Measurements from ENCODE around the gene CNOT6.

- TF ChIP-seq, protein P1, sequence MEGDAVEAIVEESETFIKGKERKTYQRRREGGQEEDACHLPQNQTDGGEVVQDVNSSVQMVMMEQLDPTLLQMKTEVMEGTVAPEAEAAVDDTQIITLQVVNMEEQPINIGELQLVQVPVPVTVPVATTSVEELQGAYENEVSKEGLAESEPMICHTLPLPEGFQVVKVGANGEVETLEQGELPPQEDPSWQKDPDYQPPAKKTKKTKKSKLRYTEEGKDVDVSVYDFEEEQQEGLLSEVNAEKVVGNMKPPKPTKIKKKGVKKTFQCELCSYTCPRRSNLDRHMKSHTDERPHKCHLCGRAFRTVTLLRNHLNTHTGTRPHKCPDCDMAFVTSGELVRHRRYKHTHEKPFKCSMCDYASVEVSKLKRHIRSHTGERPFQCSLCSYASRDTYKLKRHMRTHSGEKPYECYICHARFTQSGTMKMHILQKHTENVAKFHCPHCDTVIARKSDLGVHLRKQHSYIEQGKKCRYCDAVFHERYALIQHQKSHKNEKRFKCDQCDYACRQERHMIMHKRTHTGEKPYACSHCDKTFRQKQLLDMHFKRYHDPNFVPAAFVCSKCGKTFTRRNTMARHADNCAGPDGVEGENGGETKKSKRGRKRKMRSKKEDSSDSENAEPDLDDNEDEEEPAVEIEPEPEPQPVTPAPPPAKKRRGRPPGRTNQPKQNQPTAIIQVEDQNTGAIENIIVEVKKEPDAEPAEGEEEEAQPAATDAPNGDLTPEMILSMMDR (conservative IDR thresholded peaks at IDR 0.05) = no peak
- peak; percentile 76 for TF ChIP-seq ZFX (IDR thresholded peaks at IDR 0.05)
Observed at GRCh38 chr5:180494510-180495181, 467 bp downstream of the CNOT6 start.
